Measurements from ENCODE around the gene OPN1SW. TPM values are rescaled to one million over a fixed set of nuclear protein-coding genes. Genes with fewer than 3 reads are reported as not detected.

OPN1SW gene
- total RNA-seq, 1 donor from 2014 or later, result not detected

- DNase-seq (ENCODE audit: low spot score), result no peak
- intact Hi-C loops (cut with DNase I), result no loop called here
Observed at GRCh38 chr7:128773604-128774003, 2.0 kb downstream of the OPN1SW start.

GRCh38 chr7:128770233-128770632 is 5.4 kb downstream of the OPN1SW start:
- intact Hi-C loops (cut with DNase I), result no loop called here

GRCh38 chr7:128767475-128768110 is 8.0 kb downstream of the OPN1SW start:
- no peak for DNase-seq (ENCODE audit: low spot score)
- intact Hi-C loops (cut with DNase I), result no loop called here

More at GRCh38 chr7:128770233-128770632, 5.4 kb downstream of the OPN1SW start:
- no peak for DNase-seq (ENCODE audit: low spot score)

GRCh38 chr7:128763541-128763940 is 12.1 kb downstream of the OPN1SW start:
- no peak for DNase-seq (ENCODE audit: low spot score)
- intact Hi-C loops (cut with DNase I), result no loop called here

GRCh38 chr7:128759242-128759641 is 16.4 kb downstream of the OPN1SW start:
- intact Hi-C loops (cut with DNase I), result loop anchor here (5.0 kb wide), 1 partner anchor 68 kb away; no protein-coding TSS in a partner anchor

GRCh38 chr7:128758553-128758952 is 17.0 kb downstream of the OPN1SW start:
- DNase-seq (ENCODE audit: low spot score), result no peak
- intact Hi-C loops (cut with DNase I), result loop anchor here (5.0 kb wide), 1 partner anchor 69 kb away; no protein-coding TSS in a partner anchor

More at GRCh38 chr7:128759242-128759641, 16.4 kb downstream of the OPN1SW start:
- DNase-seq (ENCODE audit: low spot score), result no peak

GRCh38 chr7:128757203-128757602 is 18.4 kb downstream of the OPN1SW start:
- intact Hi-C loops (cut with DNase I), result loop anchor here (5.0 kb wide), 1 partner anchor 70 kb away; no protein-coding TSS in a partner anchor
- DNase-seq (ENCODE audit: low spot score), result no peak

GRCh38 chr7:128755819-128756476 is 19.6 kb downstream of the OPN1SW start:
- intact Hi-C loops (cut with DNase I), result loop anchor here (5.0 kb wide), 1 partner anchor 71 kb away; no protein-coding TSS in a partner anchor
- DNase-seq (ENCODE audit: low spot score), result no peak

GRCh38 chr7:128755075-128755818 is 20.3 kb downstream of the OPN1SW start:
- intact Hi-C loops (cut with DNase I), result loop anchor here (5.0 kb wide), 1 partner anchor 72 kb away; no protein-coding TSS in a partner anchor
- DNase-seq (ENCODE audit: low spot score), result no peak

- intact Hi-C loops (cut with DNase I), result no loop called here
- no peak for DNase-seq (ENCODE audit: low spot score)
Observed at GRCh38 chr7:128752251-128752650, 23.3 kb downstream of the OPN1SW start.

- no peak for DNase-seq (ENCODE audit: low spot score)
- intact Hi-C loops (cut with DNase I), result no loop called here
Observed at GRCh38 chr7:128747327-128748079, 28.1 kb downstream of the OPN1SW start.

- no peak for DNase-seq (ENCODE audit: low spot score)
- intact Hi-C loops (cut with DNase I), result no loop called here
Observed at GRCh38 chr7:128745706-128746105, 29.9 kb downstream of the OPN1SW start.

GRCh38 chr7:128744366-128744905 is 31.2 kb downstream of the OPN1SW start:
- intact Hi-C loops (cut with DNase I), result no loop called here
- DNase-seq (ENCODE audit: low spot score), result no peak

GRCh38 chr7:128743112-128743772 is 32.4 kb downstream of the OPN1SW start:
- intact Hi-C loops (cut with DNase I), result no loop called here
- DNase-seq (ENCODE audit: low spot score), result no peak

- DNase-seq (ENCODE audit: low spot score), result no peak
- intact Hi-C loops (cut with DNase I), result no loop called here
Observed at GRCh38 chr7:128742206-128742605, 33.4 kb downstream of the OPN1SW start.

GRCh38 chr7:128741491-128741890 is 34.1 kb downstream of the OPN1SW start:
- intact Hi-C loops (cut with DNase I), result no loop called here
- DNase-seq (ENCODE audit: low spot score), result no peak

- no peak for DNase-seq (ENCODE audit: low spot score)
- intact Hi-C loops (cut with DNase I), result no loop called here
Observed at GRCh38 chr7:128740996-128741395, 34.6 kb downstream of the OPN1SW start.

- intact Hi-C loops (cut with DNase I), result loop anchor here (2.0 to 5.0 kb wide), 2 partner anchors 87 to 127 kb away; a partner anchor contains a TSS
Observed at GRCh38 chr7:128739990-128740682, 35.5 kb downstream of the OPN1SW start.

More at GRCh38 chr7:128739990-128740682, 35.5 kb downstream of the OPN1SW start:
- DNase-seq (ENCODE audit: low spot score), result no peak
